Stromal cell of bone marrow (primary cell): ENCODE results near the gene CD300C.
A peak's percentile ranks its signal among the peaks of the same experiment; 100 is the strongest.
"Not testable (repeated sequence)": the region's sequence is repeated elsewhere in the genome, so short reads cannot be mapped to it uniquely, and the experiment has no call there.

ENCODE experiments used
- DNase-seq: peaks from one replicate; pipeline ENCODE4 v3.0.0-alpha.2; 2012; ENCODE audit warnings: low read depth

Gene CD300C

DNA sequence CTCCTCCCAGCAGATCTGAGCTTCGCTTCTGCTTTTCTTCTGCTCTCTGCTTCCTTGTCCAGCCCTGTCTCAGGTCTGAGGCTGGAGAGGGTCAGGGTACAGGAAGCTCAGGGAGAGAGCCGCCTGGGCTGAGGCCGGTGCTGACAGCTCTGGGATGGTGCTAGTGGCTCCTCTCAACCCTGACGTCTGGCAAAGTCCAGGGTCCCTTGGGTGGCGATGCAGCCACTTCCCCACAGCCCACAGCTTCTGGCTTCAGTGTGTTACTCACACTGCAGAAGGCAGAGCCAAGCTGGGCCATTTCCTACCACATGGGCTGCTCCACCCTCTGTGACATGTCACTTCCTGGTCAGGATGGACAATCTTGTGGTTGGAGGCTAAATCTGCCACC lies at the start of gene CD300C:
CD300C (minus strand) TSS at position 273 of the 388 bp plus-strand sequence. CDS start 333 bp downstream, outside the sequence.
- DNase-seq: no peak

- DNase-seq: no peak
Measured at GRCh38 chr17:74595037-74595750, 49.3 kb upstream of the CD300C start.

- DNase-seq: no peak
Measured at GRCh38 chr17:74592087-74592990, 46.4 kb upstream of the CD300C start, which contains the start of gene CD300LD. TSS of gene CD300LD (minus strand) at chr17:74592283. CDS start at chr17:74592202, 81 bp downstream.

GRCh38 chr17:74591503-74591902 lies 45.6 kb upstream of the CD300C start:
- no peak for DNase-seq

DNA sequence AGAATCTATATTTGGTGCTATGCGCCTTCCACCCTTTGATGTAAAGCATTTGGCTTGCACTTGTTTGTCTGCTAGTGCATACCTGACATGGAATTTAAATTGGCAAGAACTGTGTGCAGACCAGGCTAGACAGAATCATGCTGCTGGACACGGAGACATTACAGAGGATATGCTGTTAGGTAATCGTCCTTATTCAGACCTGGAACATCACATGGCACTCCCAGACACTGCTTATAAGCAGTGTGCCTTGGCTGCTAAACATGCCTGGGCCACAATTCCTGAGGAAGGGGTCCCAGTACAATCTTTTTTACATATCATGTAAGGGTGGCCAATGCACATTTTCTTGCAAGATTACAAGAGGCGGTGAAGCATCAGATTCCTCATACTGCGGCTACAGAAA lies 39.8 kb upstream of the CD300C start:
- DNase-seq: no peak

GRCh38 chr17:74584292-74585060 lies 38.6 kb upstream of the CD300C start:
- DNase-seq: no peak

DNA sequence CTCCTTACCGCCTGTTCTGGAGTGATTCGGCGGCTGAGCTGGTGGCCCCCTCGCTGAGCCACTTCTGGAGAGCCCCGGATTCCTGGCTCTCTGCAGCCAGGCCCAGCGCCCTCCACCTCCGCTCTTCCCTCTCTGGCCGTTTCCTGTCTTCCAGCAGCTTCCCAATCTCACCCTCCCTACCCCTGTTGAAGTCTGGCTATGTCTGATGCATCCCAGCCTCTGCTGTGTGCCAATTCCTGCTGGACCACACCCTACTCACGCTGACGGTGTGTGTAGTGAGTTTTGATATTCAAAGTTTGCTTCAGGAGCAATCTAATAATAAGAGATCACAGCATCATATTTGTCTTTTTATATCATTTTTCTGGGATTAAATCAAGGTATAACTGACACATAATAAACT lies 36.7 kb upstream of the CD300C start:
- no peak for DNase-seq

DNA sequence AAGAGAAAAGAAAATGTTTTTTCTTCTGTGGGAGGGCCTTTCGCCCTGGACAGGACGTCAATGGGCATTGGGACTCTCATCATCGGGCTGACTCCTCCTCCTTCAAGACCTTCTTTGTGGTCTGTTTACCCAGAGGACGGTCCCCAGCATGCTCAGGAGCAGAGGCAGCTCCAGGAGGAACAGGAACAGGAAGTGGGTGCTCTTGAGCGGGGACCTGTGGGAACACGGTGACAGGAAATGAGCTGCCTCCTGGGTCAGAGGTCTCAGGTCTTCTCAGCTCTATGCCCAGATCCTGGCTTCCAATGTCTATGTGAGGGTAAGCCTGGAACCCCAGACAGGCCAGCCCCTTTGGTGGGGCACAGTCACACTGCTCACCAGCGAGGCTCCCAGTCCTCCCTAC lies 34.0 kb upstream of the CD300C start:
- DNase-seq: no peak

GRCh38 chr17:74578979-74579378 lies 33.1 kb upstream of the CD300C start:
- DNase-seq: no peak

DNA sequence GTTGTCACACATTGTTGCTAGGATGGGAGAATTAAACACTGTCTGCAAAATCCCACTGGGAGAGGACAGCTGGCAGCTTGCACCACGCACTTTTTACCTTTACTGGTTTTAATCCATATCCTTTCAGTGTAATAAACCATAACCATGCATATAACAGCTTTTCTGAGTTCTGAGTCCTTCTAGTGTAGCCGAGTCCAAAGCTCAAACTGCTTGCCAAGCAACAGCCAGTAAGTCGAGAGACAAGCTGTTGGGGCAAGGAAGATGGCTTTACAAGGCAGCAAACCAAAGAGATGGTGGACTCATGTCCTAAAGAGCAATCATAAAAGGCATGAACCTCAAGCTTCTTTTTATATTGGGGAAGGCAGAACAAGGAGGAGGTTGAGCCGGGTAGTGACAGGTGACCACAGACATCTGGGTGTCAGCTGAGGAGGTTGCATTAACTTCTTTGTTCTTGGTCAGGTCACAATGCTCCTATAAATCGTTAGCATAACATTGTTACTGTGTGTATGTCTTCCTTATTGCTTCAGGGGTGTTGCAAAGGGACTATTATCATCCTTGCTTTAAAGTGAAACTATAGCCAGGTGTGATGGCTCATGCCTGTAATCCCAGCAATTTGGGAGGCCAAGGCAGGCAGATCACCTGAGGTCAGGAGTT lies 28.7 kb upstream of the CD300C start:
- no peak for DNase-seq

DNA sequence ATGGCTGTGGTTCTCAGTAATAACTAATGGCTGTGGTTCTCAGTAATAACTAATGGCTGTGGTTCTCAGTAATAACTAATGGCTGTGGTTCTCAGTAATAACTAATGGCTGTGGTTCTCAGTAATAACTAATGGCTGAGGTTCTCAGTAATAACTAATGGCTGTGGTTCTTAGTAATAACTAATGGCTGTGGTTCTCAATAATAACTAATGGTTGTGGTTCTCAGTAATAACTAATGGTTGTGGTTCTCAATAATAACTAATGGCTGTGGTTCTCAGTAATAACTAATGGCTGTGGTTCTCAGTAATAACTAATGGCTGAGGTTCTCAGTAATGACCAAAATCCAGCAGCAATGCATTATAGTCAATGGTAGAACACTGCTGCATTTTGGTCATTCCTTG lies 27.7 kb upstream of the CD300C start:
- DNase-seq: not testable (repeated sequence)

- DNase-seq: no peak
Measured at GRCh38 chr17:74573169-74573568, 27.3 kb upstream of the CD300C start.

GRCh38 chr17:74571621-74572270 lies 25.8 kb upstream of the CD300C start:
- no peak for DNase-seq

GRCh38 chr17:74569020-74570003 lies 23.4 kb upstream of the CD300C start:
- DNase-seq: peak; percentile 99

GRCh38 chr17:74568106-74568873 lies 22.4 kb upstream of the CD300C start:
- DNase-seq: no peak

DNA sequence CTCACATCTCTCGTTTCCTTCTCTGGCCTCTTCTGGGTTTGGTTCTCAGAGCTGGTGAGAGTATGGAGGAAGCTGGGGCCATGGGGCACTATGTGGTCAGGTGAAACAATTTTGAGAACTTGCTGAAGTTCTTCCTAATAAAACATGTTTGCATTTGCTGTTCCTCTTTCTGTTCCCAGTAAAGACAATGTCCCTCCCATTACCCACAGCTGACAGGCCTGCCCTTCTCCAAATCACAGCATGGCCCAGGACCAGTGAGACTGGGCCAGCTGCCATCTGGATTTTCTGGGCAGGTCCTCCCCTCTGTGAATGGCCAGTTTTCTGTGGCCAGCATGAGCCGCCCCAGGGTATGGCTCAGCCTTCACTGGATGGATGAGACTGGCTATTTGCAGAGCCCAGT lies 21.5 kb upstream of the CD300C start, which contains the start of gene CD300H:
CD300H (minus strand) TSS at position 113 of the 400 bp plus-strand sequence.
- DNase-seq: no peak

DNA sequence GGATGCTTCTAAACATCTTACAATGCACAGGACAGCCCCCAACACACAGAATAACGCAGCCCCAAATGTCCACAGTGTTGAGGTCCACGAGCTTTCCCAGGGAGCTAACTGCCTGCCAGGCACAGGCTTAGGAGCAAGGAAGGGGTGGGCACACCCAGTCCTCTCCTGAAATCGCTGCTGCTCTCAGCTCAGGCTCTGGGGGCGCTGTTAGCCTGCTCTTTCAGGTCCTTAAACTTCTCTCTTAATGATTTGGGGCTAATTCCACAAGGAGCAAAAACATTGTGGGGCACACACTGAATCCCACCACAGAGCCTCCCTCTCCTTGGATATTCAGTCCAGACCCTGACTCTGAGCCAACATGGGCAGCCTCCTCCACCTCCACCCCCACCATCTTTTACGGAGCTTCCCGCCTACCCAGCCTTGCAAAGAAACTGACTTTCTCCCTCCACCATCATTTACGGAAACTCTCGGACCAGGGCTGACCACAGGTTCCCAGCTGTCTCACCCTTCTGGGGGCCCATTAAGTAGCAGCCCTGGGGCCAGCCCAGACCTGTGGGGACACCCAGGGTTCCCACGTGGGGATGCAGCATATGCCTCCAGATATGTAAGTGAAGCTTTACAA lies 20.3 kb upstream of the CD300C start:
- no peak for DNase-seq

- DNase-seq: no peak
Measured at GRCh38 chr17:74565126-74565525, 19.2 kb upstream of the CD300C start.

DNA sequence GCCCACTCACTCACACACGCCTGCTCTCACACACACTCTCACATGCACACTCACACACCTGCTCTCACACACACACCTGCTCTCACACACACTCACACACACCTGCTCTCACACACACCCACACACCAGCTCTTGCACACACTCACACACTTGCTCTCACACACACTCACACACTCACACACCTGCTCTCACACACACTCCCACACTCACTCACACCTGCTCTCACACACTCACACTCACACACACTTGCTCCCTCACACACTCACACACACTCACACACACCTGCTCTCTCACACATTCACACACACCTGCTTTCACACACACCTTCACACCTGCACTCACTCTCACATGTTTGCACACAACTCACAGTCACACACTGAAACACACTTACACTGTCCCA lies 17.4 kb upstream of the CD300C start:
- DNase-seq: no peak
